Measurements from ENCODE around the gene OSBPL6. TPM values are rescaled to one million over a fixed set of nuclear protein-coding genes. Genes with fewer than 3 reads are reported as not detected.

The OSBPL6 gene
- total RNA-seq, 2 donors from 2014 or later: 0.42 to 0.67 TPM

DNA sequence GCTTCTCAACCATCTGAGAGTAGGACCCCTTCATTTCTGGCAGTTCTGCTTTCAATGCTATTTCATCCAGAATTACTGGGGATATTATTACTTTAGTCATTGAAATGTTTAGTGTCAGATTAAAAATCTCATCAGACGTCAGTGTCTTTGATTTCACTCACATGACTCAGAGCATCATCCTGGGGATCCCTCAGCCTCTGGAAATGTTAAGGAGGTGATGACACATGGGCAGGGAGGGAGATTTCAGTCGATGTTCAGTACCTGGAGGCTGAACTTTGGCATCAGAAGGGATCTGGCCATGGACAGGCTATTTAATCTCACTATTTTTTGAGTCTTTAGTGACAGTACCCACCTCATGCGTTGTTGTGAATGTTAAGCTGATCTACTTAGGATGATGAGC is 39.1 kb downstream of the OSBPL6 start:
- H3K4me1 Mint-ChIP-seq: peaks cover 5% of the 10 kb centered on the region
- no peak overlapping the region for H3K4me3 Mint-ChIP-seq

DNA sequence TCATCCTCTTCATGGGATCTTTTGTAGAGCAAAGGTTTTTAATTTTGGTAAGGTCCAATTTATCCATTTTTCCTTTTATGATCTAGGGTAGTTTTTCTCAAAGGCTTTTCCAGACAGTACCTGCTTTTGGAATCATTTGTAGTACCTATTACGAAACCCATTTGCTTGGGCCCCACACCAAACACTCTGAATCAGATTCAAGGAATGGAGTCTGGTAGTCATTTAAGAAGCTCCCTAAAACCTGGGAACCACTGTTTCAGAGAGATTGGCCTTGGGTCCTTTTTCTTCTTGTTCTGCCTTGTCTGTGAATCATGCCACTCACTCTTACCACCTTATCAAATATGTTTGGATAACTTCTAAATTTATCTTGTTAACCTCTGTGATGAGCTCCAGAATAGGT is 40.3 kb downstream of the OSBPL6 start:
- Mint-ChIP-seq H3K4me3 (no peak overlapping the region), H3K4me1 (peaks cover 5% of the 10 kb centered on the region), H3K36me3 (ENCODE audit: low read depth) (peaks cover 3% of the 10 kb centered on the region), H3K27me3 (peaks cover 22% of the 10 kb centered on the region), H3K27ac (no peak overlapping the region)
- DNase-seq (no peak), ATAC-seq (no peak)
- no peaks in the 10 kb centered on the region for H3K9me3 ChIP-seq (ENCODE audit: control insufficient read depth, low read length, poor library complexity, severe bottlenecking)

More for the DNA sequence above, 39.1 kb downstream of the OSBPL6 start:
- H3K9me3 ChIP-seq (ENCODE audit: control insufficient read depth, low read length, poor library complexity, severe bottlenecking): no peaks in the 10 kb centered on the region
- no peak for ATAC-seq
- H3K36me3 Mint-ChIP-seq (ENCODE audit: low read depth): peaks cover 3% of the 10 kb centered on the region
- DNase-seq: no peak
- H3K27me3 Mint-ChIP-seq: peaks cover 22% of the 10 kb centered on the region
- H3K27ac Mint-ChIP-seq: no peak overlapping the region

DNA sequence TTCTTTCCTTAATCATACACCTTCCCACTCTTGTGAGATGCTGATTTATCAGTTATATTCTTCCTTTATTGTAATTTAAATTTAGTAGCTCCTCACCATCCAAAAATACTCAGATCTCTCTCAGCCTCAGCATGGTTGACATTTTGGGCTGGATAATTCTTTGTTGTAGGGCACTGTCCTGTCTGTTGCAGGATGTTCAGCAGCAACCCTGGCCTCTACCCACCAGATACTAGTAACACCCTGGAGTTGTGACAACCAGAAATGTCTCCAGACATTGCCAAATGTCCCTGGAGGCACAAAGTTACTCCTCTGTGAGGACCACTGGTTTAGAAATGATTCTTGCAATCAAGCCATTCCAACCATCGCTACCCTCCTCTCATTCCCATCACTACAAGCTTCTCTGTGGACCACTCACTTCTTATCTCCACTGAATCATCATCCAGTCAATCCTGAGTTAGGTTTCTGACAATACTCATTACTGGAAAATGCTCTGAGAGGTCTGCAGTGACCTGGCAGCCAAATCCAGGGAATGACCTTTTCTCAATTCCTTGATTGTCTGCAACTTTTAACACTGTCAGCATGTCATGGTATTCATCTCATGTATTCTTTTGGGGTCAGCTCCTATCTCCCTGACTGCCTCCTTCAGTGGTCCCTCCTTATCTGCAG is 43.3 kb downstream of the OSBPL6 start:
- H3K27me3 Mint-ChIP-seq: peaks cover 22% of the 10 kb centered on the region
- ATAC-seq: no peak
- no peak for DNase-seq
- peaks cover 3% of the 10 kb centered on the region for H3K36me3 Mint-ChIP-seq (ENCODE audit: low read depth)
- H3K27ac Mint-ChIP-seq: no peak overlapping the region
- no peak overlapping the region for H3K4me3 Mint-ChIP-seq
- peaks cover 2% of the 10 kb centered on the region for H3K4me1 Mint-ChIP-seq
- H3K9me3 ChIP-seq (ENCODE audit: control insufficient read depth, low read length, poor library complexity, severe bottlenecking): no peaks in the 10 kb centered on the region

- no peaks in the 10 kb centered on the region for H3K9me3 ChIP-seq (ENCODE audit: control insufficient read depth, low read length, poor library complexity, severe bottlenecking)
- peaks cover 2% of the 10 kb centered on the region for H3K4me1 Mint-ChIP-seq
- ATAC-seq (no peak), DNase-seq (no peak)
- peaks cover 22% of the 10 kb centered on the region for H3K27me3 Mint-ChIP-seq
- H3K36me3 Mint-ChIP-seq (ENCODE audit: low read depth): peaks cover 3% of the 10 kb centered on the region
- H3K27ac Mint-ChIP-seq: no peak overlapping the region
- no peak overlapping the region for H3K4me3 Mint-ChIP-seq
These were observed 43.8 kb downstream of the OSBPL6 start for GRCh38 chr2:178238154-178238521.

DNA sequence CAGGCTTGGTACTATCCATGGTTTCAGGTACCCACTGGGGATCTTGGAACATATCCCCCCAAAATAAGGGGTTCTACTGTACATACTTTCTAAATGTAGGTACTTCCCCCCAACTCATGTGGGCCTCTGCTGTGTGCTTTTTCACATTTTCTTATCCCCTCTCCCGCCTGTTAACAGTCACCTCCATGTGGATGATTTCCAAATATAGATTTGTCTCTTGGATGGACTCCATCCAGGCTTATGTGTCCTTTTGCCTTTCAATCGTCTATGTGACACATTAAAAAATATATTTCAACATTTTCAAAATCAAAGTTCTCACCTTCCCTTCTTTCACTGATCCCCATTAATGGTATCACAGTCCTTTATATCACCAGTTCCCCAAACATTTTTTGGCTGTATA is 44.4 kb downstream of the OSBPL6 start:
- no peak for DNase-seq
- no peaks in the 10 kb centered on the region for H3K9me3 ChIP-seq (ENCODE audit: control insufficient read depth, low read length, poor library complexity, severe bottlenecking)
- Mint-ChIP-seq H3K4me1 (peaks cover 2% of the 10 kb centered on the region), H3K4me3 (no peak overlapping the region), H3K27ac (no peak overlapping the region), H3K27me3 (peaks cover 24% of the 10 kb centered on the region), H3K36me3 (ENCODE audit: low read depth) (peaks cover 3% of the 10 kb centered on the region)
- ATAC-seq: no peak

DNA sequence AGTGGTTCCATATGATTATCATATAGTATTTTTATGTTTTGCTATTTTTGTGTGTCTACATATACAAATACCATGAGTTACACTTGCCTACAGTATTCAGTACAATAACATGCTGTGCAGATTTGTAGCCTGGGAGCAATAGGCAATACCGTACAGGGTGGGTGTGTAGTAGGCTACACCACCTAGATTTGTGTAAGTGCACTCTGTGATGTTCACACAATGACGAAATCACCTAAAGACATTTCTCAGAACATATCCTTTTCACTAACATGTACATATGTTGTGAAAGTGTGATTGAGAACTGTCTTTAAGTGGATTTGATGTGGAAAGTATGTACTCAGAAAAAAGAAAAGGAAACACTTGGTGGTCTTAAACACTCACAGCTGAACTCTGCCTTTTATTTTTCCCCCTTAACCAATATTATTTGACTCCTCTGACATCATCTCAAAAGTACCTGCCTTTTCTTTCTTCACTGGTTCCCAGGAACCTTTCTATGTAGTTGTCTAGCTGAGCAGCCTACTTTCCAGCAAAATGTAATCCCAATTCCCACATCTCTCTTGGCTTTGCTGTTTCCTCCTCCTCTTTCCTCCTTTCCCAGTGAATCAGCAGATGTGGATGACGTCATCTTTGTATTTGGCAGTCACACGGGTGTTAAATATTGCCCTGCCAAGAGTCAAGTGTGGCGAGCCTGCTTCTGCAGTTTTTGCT is 47.7 kb downstream of the OSBPL6 start:
- Mint-ChIP-seq H3K27me3 (peaks cover 44% of the 10 kb centered on the region), H3K36me3 (ENCODE audit: low read depth) (no peaks in the 10 kb centered on the region), H3K4me3 (no peak overlapping the region), H3K4me1 (no peaks in the 10 kb centered on the region), H3K27ac (no peak overlapping the region)
- H3K9me3 ChIP-seq (ENCODE audit: control insufficient read depth, low read length, poor library complexity, severe bottlenecking): no peaks in the 10 kb centered on the region
- ATAC-seq (no peak), DNase-seq (no peak)

DNA sequence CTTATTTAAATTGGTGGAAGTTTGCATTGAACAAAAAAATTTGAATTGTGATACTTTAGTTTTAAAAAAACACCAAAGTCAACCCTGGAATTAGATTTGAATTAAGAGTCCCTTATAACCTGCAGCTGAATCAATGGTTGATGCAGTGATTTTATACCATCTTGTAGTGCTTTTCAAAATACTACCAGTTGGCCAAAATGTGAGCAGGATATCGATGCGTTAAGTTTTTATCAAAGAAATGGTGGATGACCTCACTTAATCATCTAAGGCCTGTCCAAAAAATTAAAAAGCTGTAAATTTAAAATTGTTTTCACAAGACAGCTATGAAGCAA is 48.2 kb downstream of the OSBPL6 start:
- no peak overlapping the region for H3K27ac Mint-ChIP-seq
- ATAC-seq: no peak
- H3K36me3 Mint-ChIP-seq (ENCODE audit: low read depth): no peaks in the 10 kb centered on the region
- no peaks in the 10 kb centered on the region for H3K4me1 Mint-ChIP-seq
- peaks cover 45% of the 10 kb centered on the region for H3K27me3 Mint-ChIP-seq
- H3K4me3 Mint-ChIP-seq: no peak overlapping the region
- no peak for DNase-seq
- no peaks in the 10 kb centered on the region for H3K9me3 ChIP-seq (ENCODE audit: control insufficient read depth, low read length, poor library complexity, severe bottlenecking)

GRCh38 chr2:178243961-178244360 is 49.6 kb downstream of the OSBPL6 start:
- Mint-ChIP-seq H3K27ac (no peak overlapping the region), H3K4me3 (no peak overlapping the region), H3K4me1 (no peaks in the 10 kb centered on the region), H3K27me3 (peaks cover 39% of the 10 kb centered on the region), H3K36me3 (ENCODE audit: low read depth) (no peaks in the 10 kb centered on the region)
- DNase-seq: no peak
- no peaks in the 10 kb centered on the region for H3K9me3 ChIP-seq (ENCODE audit: control insufficient read depth, low read length, poor library complexity, severe bottlenecking)
- no peak for ATAC-seq

DNA sequence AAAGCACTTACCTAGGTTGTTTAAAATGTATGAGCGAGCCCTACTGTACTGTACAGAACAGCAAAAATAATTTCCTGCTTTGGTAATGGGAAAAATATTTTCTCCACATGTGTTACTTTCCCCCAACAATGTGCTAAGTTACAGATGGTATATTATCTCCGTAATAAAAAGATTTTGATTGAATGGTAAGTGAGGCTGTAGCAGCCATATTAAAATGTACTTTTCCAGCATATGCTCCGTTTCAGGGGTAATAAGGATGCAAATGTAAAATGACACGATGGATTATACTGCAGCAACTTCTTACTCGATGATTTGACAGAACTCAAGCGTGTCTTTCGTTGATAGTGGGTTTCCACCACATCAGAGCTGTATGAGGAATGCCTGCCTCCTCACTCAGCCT is 50.5 kb downstream of the OSBPL6 start:
- no peak for ATAC-seq
- no peaks in the 10 kb centered on the region for H3K9me3 ChIP-seq (ENCODE audit: control insufficient read depth, low read length, poor library complexity, severe bottlenecking)
- Mint-ChIP-seq H3K27ac (no peak overlapping the region), H3K27me3 (peaks cover 39% of the 10 kb centered on the region), H3K36me3 (ENCODE audit: low read depth) (no peaks in the 10 kb centered on the region), H3K4me3 (no peak overlapping the region), H3K4me1 (no peaks in the 10 kb centered on the region)
- no peak for DNase-seq

DNA sequence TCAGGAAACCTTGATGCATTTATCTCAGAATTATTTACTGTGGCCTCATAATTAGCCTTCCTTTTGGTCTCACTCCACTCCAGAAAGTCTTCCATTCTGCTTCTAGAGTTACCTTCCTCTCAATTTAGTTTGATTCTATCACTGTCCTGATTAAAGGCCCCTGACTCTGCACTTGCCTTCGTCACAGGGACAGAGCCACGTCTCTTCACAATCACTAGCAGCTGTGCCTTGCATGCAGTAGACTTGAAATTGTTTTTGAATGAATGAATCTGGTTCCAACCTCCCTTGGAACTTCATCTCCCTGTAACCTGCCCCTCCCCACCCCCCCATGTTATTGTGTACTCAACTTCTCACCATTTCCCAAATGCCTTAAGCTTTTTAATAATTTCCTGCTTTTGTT is 52.4 kb downstream of the OSBPL6 start:
- Mint-ChIP-seq H3K27me3 (peaks cover 42% of the 10 kb centered on the region), H3K27ac (no peak overlapping the region), H3K4me3 (no peak overlapping the region), H3K4me1 (no peaks in the 10 kb centered on the region), H3K36me3 (ENCODE audit: low read depth) (no peaks in the 10 kb centered on the region)
- DNase-seq: no peak
- no peak for ATAC-seq
- no peaks in the 10 kb centered on the region for H3K9me3 ChIP-seq (ENCODE audit: control insufficient read depth, low read length, poor library complexity, severe bottlenecking)

DNA sequence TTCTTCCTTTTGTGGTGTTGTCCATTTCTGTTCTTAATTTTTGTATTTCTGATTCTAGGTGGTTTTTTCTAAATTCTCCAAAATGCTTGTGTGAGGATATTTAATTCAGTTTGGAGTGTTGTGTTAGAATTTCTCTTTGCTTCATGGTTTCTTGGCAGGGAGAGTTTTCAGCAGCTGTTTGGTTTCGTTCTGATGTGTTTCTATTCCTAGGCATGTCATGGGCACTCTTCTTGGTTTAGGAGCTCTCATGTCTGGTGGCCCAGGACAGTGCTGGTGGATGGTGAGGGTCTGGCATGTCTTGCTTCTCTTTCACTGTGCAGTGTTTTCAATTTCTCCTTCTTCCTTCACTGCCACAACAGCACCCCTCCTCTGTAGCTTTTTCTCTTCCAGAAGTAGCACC is 52.9 kb downstream of the OSBPL6 start:
- peaks cover 47% of the 10 kb centered on the region for H3K27me3 Mint-ChIP-seq
- H3K36me3 Mint-ChIP-seq (ENCODE audit: low read depth): no peaks in the 10 kb centered on the region
- ATAC-seq (no peak), DNase-seq (no peak)
- no peaks in the 10 kb centered on the region for H3K9me3 ChIP-seq (ENCODE audit: control insufficient read depth, low read length, poor library complexity, severe bottlenecking)
- no peak overlapping the region for H3K4me3 Mint-ChIP-seq
- no peaks in the 10 kb centered on the region for H3K4me1 Mint-ChIP-seq
- H3K27ac Mint-ChIP-seq: no peak overlapping the region

DNA sequence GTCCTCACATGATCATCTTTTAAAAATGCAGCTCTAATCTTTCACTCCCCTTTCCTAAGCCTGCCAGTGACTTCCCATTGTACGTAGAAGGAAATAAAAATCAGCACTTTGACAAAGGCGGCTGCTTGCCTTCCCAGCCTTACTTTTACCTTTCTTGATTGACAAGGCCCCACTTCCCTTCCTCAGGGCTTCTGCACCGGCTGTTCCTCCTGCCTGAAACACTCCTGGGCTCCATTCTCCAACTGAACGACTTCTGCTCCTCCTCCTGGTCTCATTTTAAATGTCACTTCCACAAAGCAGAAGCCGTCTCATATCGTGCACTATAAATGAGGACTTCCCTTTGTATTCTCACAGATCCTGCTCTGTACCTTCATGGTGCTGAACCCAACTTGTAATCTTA is 56.1 kb downstream of the OSBPL6 start:
- no peak overlapping the region for H3K4me3 Mint-ChIP-seq
- H3K27ac Mint-ChIP-seq: no peak overlapping the region
- no peaks in the 10 kb centered on the region for H3K9me3 ChIP-seq (ENCODE audit: control insufficient read depth, low read length, poor library complexity, severe bottlenecking)
- no peaks in the 10 kb centered on the region for H3K4me1 Mint-ChIP-seq
- H3K36me3 Mint-ChIP-seq (ENCODE audit: low read depth): no peaks in the 10 kb centered on the region
- ATAC-seq (no peak), DNase-seq (no peak)
- H3K27me3 Mint-ChIP-seq: peaks cover 38% of the 10 kb centered on the region

GRCh38 chr2:178251151-178251955 is 57.0 kb downstream of the OSBPL6 start:
- Mint-ChIP-seq H3K4me1 (no peaks in the 10 kb centered on the region), H3K27ac (no peak overlapping the region), H3K36me3 (ENCODE audit: low read depth) (no peaks in the 10 kb centered on the region), H3K27me3 (peaks cover 36% of the 10 kb centered on the region), H3K4me3 (no peak overlapping the region)
- no peak for DNase-seq
- no peak for ATAC-seq
- no peaks in the 10 kb centered on the region for H3K9me3 ChIP-seq (ENCODE audit: control insufficient read depth, low read length, poor library complexity, severe bottlenecking)

All from T-helper 17 cell (primary cell).